ENCODE results near the gene CTDNEP1.

- TF ChIP-seq, protein P1, sequence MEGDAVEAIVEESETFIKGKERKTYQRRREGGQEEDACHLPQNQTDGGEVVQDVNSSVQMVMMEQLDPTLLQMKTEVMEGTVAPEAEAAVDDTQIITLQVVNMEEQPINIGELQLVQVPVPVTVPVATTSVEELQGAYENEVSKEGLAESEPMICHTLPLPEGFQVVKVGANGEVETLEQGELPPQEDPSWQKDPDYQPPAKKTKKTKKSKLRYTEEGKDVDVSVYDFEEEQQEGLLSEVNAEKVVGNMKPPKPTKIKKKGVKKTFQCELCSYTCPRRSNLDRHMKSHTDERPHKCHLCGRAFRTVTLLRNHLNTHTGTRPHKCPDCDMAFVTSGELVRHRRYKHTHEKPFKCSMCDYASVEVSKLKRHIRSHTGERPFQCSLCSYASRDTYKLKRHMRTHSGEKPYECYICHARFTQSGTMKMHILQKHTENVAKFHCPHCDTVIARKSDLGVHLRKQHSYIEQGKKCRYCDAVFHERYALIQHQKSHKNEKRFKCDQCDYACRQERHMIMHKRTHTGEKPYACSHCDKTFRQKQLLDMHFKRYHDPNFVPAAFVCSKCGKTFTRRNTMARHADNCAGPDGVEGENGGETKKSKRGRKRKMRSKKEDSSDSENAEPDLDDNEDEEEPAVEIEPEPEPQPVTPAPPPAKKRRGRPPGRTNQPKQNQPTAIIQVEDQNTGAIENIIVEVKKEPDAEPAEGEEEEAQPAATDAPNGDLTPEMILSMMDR (IDR thresholded peaks at IDR 0.05): no peak
- TF ChIP-seq POLR2AphosphoS5 (IDR thresholded peaks at IDR 0.05): no peak
- no peak for TF ChIP-seq POLR2A (IDR thresholded peaks at IDR 0.05)
Observed at GRCh38 chr17:7290166-7290565, 38.6 kb upstream of the CTDNEP1 start.
